Mucosa of rectum (tissue), 2 donors: ENCODE data around the gene NLRP11.
"Not testable (repeated sequence)": the region's sequence is repeated elsewhere in the genome, so short reads cannot be mapped to it uniquely, and the experiment has no call there.

ENCODE experiments used
- H3K27ac ChIP-seq, 2 donors: one replicate each; pipeline ENCODE4 v1.7.0; 2013; ENCODE audit warnings: inconsistent platforms in 2 of 2, low read depth in 2 of 2, low read length in 2 of 2
- H3K27me3 ChIP-seq, 2 donors: one replicate each; pipeline ENCODE4 v1.7.0; 2013; ENCODE audit warnings: low read length in 2 of 2; ENCODE audit not compliant: control insufficient read depth in 2 of 2, insufficient read depth in 2 of 2
- H3K36me3 ChIP-seq, 2 donors: one replicate each; pipeline ENCODE4 v1.7.0; 2013; ENCODE audit warnings: low read length in 2 of 2; ENCODE audit not compliant: control insufficient read depth in 2 of 2, insufficient read depth in 2 of 2
- H3K4me1 ChIP-seq, 2 donors: one replicate each; pipeline ENCODE4 v1.7.0; 2013; ENCODE audit warnings: low read length in 2 of 2, mild to moderate bottlenecking in 1 of 2; ENCODE audit not compliant: control insufficient read depth in 2 of 2, insufficient read depth in 2 of 2
- H3K4me3 ChIP-seq, 2 donors: one replicate each; pipeline ENCODE4 v1.7.0; 2013; ENCODE audit warnings: low read length in 2 of 2
- H3K9ac ChIP-seq, 2 donors: one replicate each; pipeline ENCODE4 v1.7.0; 2013; ENCODE audit warnings: low read length in 2 of 2, low read depth in 1 of 2, mild to moderate bottlenecking in 1 of 2
- H3K9me3 ChIP-seq, 2 donors: one replicate each; pipeline ENCODE4 v1.7.0; 2013; ENCODE audit warnings: low read length in 2 of 2; ENCODE audit not compliant: control insufficient read depth in 2 of 2
- donor health status: healthy.
- donor health status: Normal muscosa, but diverticular disease.

Gene NLRP11

DNA sequence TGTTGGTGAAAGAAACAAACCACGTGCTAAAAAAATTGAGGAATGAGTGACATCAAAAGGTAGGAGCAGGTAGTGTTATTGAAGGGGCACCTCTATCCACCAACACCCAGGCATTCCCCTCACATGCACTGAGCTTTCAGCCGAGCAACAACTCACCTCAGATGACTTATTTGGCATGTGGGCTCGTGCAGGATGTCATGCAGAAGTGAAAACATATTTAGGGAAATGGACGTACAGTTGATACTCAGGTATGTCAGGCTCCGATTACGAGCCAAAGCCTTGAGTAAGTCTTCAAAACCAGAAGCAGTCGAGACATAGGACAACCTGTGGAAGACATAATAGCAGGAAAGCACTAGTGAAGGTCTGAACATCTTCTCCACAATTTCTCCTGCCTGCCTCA, 30.4 kb downstream of the NLRP11 start:
- H3K4me3 ChIP-seq, result no peak overlapping the region
- H3K27ac ChIP-seq, result no peak overlapping the region
- no peaks in the 10 kb centered on the region for H3K9me3 ChIP-seq
- H3K36me3 ChIP-seq, result no peaks in the 10 kb centered on the region
- no peaks in the 10 kb centered on the region for H3K27me3 ChIP-seq
- no peak overlapping the region for H3K9ac ChIP-seq
- H3K4me1 ChIP-seq, result no peaks in the 10 kb centered on the region

DNA sequence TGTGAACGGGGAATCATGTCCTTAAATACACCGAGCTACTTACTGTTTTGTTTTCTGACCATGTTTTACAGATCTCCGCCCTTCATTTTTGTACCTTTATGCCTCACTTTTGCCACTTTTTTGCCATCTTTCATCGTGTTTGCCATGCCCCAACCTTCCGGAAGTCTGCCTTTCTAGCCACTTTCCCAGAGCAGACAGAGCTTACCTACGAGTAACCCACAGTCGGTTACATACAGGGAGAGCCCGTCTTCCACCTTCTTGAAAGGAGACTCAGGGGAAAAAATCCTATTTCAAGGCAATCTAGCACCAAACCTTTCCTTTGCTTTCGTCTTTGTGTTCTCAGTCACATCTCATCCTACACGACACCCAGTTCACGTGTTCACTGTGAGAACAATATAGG, 36.8 kb downstream of the NLRP11 start:
- H3K9ac ChIP-seq, result no peak overlapping the region
- H3K27me3 ChIP-seq, result no peaks in the 10 kb centered on the region
- H3K9me3 ChIP-seq, result no peaks in the 10 kb centered on the region
- no peak overlapping the region for H3K4me3 ChIP-seq
- H3K27ac ChIP-seq, result no peak overlapping the region
- H3K4me1 ChIP-seq, result no peaks in the 10 kb centered on the region
- no peaks in the 10 kb centered on the region for H3K36me3 ChIP-seq

DNA sequence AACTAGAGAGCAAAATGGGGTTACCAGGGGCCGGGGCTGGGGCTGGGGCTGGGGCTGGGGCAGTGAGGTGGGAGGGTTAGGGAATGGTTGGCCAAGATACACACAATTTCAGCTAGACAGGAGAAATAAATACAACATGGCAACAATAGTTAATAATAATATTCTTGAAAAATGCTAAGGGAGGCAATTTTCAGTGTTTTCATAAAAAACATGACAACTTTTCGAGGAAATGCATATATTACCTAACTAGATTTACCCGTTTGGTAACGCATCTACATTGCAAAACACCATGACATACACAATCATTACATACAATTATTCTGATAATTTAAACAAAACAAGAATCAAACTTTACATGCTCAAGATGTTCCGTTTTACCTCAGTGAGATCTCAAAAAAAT, 50.7 kb downstream of the NLRP11 start:
- H3K27me3 ChIP-seq, result no peaks in the 10 kb centered on the region
- no peak overlapping the region for H3K4me3 ChIP-seq
- no peak overlapping the region for H3K9ac ChIP-seq
- H3K9me3 ChIP-seq, result no peaks in the 10 kb centered on the region
- no peaks in the 10 kb centered on the region for H3K4me1 ChIP-seq
- H3K27ac ChIP-seq, result no peak overlapping the region
- H3K36me3 ChIP-seq, result no peaks in the 10 kb centered on the region

DNA sequence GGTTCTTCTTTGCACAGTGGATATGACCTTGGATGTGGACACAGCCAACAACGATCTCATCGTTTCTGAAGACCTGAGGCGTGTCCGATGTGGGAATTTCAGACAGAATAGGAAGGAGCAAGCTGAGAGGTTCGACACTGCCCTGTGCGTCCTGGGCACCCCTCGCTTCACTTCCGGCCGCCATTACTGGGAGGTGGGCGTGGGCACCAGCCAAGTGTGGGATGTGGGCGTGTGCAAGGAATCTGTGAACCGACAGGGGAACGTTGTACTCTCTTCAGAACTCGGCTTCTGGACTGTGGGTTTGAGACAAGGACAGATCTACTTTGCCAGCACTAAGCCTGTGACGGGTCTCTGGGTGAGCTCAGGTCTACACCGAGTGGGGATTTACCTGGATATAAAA, 53.5 kb downstream of the NLRP11 start:
- H3K27me3 ChIP-seq, result no peaks in the 10 kb centered on the region
- no peak overlapping the region for H3K4me3 ChIP-seq
- H3K9ac ChIP-seq, result no peak overlapping the region
- no peak overlapping the region for H3K27ac ChIP-seq
- H3K36me3 ChIP-seq, result no peaks in the 10 kb centered on the region
- no peaks in the 10 kb centered on the region for H3K9me3 ChIP-seq
- H3K4me1 ChIP-seq, result no peaks in the 10 kb centered on the region

DNA sequence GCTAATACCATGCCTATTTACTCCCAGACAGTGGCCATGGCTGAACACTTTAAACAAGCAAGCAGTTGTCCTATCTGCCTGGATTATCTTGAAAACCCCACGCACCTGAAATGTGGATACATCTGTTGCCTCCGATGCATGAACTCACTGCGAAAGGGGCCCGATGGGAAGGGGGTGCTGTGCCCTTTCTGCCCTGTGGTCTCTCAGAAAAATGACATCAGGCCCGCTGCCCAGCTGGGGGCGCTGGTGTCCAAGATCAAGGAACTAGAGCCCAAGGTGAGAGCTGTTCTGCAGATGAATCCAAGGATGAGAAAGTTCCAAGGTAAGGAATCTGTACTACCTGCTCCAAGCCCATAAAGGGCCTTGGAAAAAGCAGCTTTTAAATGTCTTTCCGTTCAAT, 54.3 kb downstream of the NLRP11 start:
- H3K4me3 ChIP-seq, result no peak overlapping the region
- no peak overlapping the region for H3K9ac ChIP-seq
- H3K4me1 ChIP-seq, result no peaks in the 10 kb centered on the region
- no peaks in the 10 kb centered on the region for H3K27me3 ChIP-seq
- H3K27ac ChIP-seq, result no peak overlapping the region
- no peaks in the 10 kb centered on the region for H3K9me3 ChIP-seq
- H3K36me3 ChIP-seq, result no peaks in the 10 kb centered on the region

DNA sequence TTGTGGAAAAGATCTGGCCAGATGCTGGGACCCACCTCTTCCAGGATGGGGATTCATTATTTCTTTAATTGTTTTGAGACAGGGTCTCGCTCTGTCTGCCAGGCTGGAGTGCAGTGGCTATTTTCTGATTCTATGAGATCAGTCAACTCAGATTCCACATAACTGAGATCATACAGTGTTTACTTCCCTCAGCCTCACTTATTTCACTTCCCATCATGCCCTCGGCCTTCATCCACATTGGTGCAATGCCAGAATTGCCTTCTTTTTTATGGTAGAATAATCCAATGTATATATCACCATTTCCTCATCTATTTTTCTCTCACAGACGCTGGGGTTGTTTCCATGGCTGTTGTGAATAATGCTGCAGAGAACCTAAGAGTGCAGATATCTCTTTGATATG, 62.2 kb downstream of the NLRP11 start:
- H3K4me3 ChIP-seq, H3K27ac ChIP-seq, H3K36me3 ChIP-seq, H3K9me3 ChIP-seq, H3K4me1 ChIP-seq, H3K27me3 ChIP-seq, H3K9ac ChIP-seq: not testable (repeated sequence)

DNA sequence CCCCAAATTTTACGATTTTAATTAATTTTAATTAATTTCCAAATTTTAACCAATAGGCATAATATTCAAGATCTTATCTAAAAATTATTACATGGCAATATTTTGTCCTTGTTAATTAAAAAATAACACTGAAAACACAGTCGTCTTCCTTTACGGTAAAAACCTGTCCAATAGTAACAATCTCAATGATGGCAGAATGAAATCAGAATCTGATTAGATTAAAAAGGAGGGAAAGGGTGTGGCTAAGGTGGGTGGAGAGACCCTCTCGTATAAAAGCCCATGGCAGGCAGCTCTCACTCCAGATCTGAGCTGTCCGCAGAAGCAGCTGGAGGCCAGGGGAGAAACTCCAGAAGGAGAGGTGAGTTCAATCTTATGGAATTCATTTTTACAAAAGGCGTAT, 63.0 kb downstream of the NLRP11 start, which contains the start of gene RFPL4AL1:
Gene RFPL4AL1 (plus strand): TSS at position 301 of the 400 bp plus-strand sequence. CDS start 2,687 bp downstream, outside the sequence.
- not testable (repeated sequence) for H3K27ac ChIP-seq, H3K4me3 ChIP-seq, H3K36me3 ChIP-seq, H3K27me3 ChIP-seq, H3K4me1 ChIP-seq, H3K9ac ChIP-seq, H3K9me3 ChIP-seq

DNA sequence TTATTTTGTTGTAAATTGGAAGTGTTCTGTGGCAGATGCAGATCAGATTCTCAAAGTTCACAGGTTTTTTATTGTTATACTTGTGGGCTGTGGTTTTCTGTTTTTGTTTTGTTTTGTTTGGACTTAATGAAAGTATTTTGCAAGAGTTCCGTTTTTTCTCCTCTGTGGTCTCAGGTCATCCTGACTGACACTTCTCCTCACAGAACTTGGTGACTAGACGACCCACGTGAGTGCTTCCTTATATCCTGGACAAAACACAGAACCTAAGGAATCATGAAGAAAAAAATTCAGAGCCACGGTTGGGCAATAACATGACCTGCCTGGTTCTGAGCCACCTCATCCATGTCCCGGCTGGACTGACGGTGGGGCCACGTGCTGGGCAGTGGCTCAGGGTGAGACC, 65.3 kb downstream of the NLRP11 start:
- Histone ChIP-seq H3K27me3 (no peaks in the 10 kb centered on the region), H3K36me3 (no peaks in the 10 kb centered on the region), H3K27ac (no peak overlapping the region), H3K4me1 (no peaks in the 10 kb centered on the region), H3K9me3 (no peaks in the 10 kb centered on the region), H3K4me3 (no peak overlapping the region), H3K9ac (no peak overlapping the region)

DNA sequence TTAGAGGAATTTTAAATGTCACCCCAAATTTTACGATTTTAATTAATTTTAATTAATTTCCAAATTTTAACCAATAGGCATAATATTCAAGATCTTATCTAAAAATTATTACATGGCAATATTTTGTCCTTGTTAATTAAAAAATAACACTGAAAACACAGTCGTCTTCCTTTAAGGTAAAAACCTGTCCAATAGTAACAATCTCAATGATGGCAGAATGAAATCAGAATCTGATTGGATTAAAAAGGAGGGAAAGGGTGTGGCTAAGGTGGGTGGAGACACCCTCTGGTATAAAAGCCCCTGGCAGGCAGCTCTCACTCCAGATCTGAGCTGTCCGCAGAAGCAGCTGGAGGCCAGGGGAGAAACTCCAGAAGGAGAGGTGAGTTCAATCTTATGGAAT, 73.0 kb downstream of the NLRP11 start, which contains the start of gene RFPL4A:
Gene RFPL4A (plus strand): TSS at position 301 of the 400 bp plus-strand sequence. CDS start 2,704 bp downstream, outside the sequence.
- H3K9ac ChIP-seq, H3K27ac ChIP-seq, H3K36me3 ChIP-seq, H3K27me3 ChIP-seq, H3K4me3 ChIP-seq, H3K4me1 ChIP-seq, H3K9me3 ChIP-seq: not testable (repeated sequence)

DNA sequence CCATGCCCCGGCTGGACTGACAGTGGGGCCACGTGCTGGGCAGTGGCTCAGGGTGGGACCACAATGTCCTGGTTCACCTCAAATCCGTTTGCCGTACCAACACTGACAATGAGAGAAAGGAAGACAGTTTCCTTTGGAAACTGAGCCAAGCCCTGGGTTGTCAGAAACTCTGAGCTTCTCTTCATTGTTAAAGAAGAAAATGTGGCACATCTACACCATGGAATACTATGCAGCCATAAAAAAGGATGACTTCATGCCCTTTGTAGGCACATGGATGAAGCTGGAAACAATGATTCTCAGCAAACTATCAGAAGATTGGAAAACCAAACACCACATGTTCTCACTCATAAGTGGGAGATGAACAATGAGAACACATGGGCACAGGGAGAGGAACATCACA, 75.0 kb downstream of the NLRP11 start:
- not testable (repeated sequence) for H3K27me3 ChIP-seq, H3K4me1 ChIP-seq, H3K27ac ChIP-seq, H3K4me3 ChIP-seq, H3K9me3 ChIP-seq, H3K9ac ChIP-seq, H3K36me3 ChIP-seq

DNA sequence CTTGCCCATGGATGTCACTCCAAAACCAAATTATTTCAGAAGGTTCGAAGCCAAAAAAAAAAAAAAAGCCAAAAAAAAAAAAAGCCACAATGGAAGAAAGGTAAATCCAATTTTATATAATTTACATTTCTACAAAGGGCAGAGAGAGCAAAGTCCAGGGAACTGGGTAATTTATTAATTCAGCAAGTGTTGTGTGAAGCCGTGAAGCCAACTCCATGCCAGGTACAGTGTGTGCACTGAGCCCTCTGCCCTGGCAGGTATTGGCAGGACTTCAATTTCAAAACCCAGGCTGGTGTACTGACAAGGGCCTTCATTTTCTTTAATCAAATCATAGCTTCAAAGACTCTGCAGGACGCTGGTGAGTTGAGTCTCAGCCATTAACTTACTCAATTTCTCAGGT, 78.4 kb downstream of the NLRP11 start:
- Histone ChIP-seq H3K9ac (no peak overlapping the region), H3K27ac (no peak overlapping the region), H3K4me3 (no peak overlapping the region), H3K27me3 (no peaks in the 10 kb centered on the region), H3K4me1 (peaks cover 0 to 6% of the 10 kb centered on the region in 2 donors), H3K36me3 (no peaks in the 10 kb centered on the region), H3K9me3 (no peaks in the 10 kb centered on the region)
